Fibroblast of the aortic adventitia (primary cell): Measurements from ENCODE around the gene PPIL3. TPM values are rescaled to one million over a fixed set of nuclear protein-coding genes. Genes with fewer than 3 reads are reported as not detected.

Source experiments
- DNase-seq: peaks from one replicate; pipeline ENCODE4 v3.0.0-alpha.2; 2010; ENCODE audit warnings: low read depth
- H3K4me3 ChIP-seq: 2 replicates; pipeline ENCODE4 v1.5.1; 2011; ENCODE audit warnings: low read depth, mild to moderate bottlenecking, control low read depth, low read length, moderate library complexity
- total RNA-seq: library from RNA; depleted of rRNA; stranded (reverse); fragments of >200 nt; gene quantifications from 2 replicates; pipeline ENCODE4 v1.2.3, GENCODE V29; 2012; ENCODE audit warnings: low replicate concordance
- TF ChIP-seq, protein P1 (sequence below): IDR thresholded peaks from 2 replicates; pipeline ENCODE4 v1.5.1; 2011; ENCODE audit warnings: mild to moderate bottlenecking, low read length, control low read depth, inconsistent platforms; ENCODE audit not compliant: insufficient read depth

Gene PPIL3
- total RNA-seq, 1 donor = 47.3 TPM

GRCh38 chr2:200847269-200847668 is 41.6 kb downstream of the PPIL3 start:
- DNase-seq = no peak
- TF ChIP-seq, protein P1, sequence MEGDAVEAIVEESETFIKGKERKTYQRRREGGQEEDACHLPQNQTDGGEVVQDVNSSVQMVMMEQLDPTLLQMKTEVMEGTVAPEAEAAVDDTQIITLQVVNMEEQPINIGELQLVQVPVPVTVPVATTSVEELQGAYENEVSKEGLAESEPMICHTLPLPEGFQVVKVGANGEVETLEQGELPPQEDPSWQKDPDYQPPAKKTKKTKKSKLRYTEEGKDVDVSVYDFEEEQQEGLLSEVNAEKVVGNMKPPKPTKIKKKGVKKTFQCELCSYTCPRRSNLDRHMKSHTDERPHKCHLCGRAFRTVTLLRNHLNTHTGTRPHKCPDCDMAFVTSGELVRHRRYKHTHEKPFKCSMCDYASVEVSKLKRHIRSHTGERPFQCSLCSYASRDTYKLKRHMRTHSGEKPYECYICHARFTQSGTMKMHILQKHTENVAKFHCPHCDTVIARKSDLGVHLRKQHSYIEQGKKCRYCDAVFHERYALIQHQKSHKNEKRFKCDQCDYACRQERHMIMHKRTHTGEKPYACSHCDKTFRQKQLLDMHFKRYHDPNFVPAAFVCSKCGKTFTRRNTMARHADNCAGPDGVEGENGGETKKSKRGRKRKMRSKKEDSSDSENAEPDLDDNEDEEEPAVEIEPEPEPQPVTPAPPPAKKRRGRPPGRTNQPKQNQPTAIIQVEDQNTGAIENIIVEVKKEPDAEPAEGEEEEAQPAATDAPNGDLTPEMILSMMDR = no peak

DNA sequence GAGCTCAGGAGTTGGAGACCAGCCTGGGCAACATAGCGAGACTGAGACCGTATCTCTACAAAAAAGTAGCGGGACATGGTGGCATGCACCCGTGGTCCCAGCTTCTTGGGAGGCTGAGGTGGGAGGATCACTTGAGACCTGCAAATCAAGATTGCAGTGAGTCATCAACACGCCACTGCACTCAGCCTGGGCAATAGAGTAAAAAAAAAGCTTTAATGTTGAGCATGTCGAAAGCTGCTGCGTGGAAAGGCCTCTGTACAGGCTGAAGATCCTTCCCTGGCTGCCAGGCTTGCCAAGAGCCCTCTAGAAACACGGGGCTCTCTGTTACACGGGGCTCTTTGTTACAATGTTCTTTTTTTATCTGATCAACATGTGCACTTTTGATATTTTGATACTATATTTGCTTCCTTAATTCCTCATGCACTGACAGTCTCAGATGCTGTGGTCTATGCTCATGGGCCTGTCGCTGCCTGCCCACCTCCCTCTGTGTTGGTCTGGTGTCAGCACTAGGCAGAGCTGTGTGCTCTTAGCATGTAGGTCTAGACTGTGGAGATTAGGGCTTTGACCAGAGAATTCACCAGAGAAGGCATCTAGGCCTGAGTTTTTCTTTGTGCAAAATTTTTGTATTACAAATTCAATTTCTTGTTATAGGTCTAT is 43.1 kb downstream of the PPIL3 start:
- TF ChIP-seq, protein P1 = no peak
- no peak overlapping the region for H3K4me3 ChIP-seq
- no peak for DNase-seq

More at GRCh38 chr2:200847269-200847668, 41.6 kb downstream of the PPIL3 start:
- H3K4me3 ChIP-seq = no peak overlapping the region

DNA sequence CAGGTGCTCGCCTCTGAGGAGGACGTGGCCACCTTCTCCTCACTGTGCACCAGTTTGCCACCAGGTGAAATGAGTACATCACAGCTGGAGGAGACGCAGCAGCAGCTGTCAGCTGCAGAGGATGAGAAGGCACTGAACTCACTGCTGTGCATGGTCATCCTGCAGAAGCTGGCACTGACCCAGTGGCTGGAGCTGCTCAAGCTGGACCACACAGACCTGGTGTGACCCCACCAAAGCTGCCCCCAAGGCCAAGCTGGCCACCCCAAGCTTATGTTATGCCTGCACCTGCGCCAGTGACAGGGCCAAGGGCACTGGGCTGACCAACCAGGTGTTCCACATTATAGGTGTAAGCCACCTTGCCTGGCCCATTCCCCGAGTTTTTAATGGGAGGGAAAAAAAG is 43.7 kb downstream of the PPIL3 start:
- H3K4me3 ChIP-seq = no peak overlapping the region
- no peak for DNase-seq
- TF ChIP-seq, protein P1 = no peak

GRCh38 chr2:200843993-200844948 is 44.6 kb downstream of the PPIL3 start:
- DNase-seq = no peak
- H3K4me3 ChIP-seq = no peak overlapping the region
- TF ChIP-seq, protein P1 = no peak

DNA sequence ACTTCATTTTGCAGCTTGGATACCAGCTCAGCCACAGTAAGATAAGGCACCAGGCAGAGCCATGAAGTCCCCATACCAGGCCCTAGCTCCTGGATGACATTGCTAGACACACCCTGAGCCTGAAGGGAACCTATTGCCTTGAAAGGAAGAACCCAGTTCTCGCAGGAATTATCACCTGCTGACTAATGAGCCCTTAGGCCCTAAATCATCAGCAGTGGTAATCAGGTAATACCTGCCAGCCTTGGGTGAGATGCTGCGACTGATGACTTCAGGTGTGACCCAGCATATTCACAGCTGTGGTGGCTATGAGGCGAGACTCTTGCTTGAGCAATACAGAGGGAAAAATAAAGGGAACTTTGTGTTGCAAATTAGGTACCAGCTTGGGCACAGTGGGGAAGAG is 49.4 kb downstream of the PPIL3 start:
- DNase-seq = no peak
- TF ChIP-seq, protein P1 = no peak
- H3K4me3 ChIP-seq = no peak overlapping the region

GRCh38 chr2:200834701-200835100 is 54.2 kb downstream of the PPIL3 start:
- H3K4me3 ChIP-seq = no peak overlapping the region
- DNase-seq = no peak
- TF ChIP-seq, protein P1 = no peak
